Measurements from ENCODE around the gene RAB3GAP2. TPM values are rescaled to one million over a fixed set of nuclear protein-coding genes. Genes with fewer than 3 reads are reported as not detected.
"Not testable (repeated sequence)": the region's sequence is repeated elsewhere in the genome, so short reads cannot be mapped to it uniquely, and the experiment has no call there.

The RAB3GAP2 gene
- polyA plus RNA-seq, 3 donors from 2014 or later, result 12.0 to 33.8 (median 18.6) TPM

- Mint-ChIP-seq H3K4me3 (no peak overlapping the region), H3K4me1 (no peaks in the 10 kb centered on the region), H3K27ac (no peak overlapping the region), H3K36me3 (peaks cover 7 to 17% (median 9%) of the 10 kb centered on the region in 3 donors), H3K9me3 (no peaks in the 10 kb centered on the region), H3K27me3 (ENCODE audit: low read depth in 3 of 3) (no peaks in the 10 kb centered on the region)
- DNase-seq, result no peak
Observed at GRCh38 chr1:220195701-220196100, 76.6 kb downstream of the RAB3GAP2 start.

- no peak overlapping the region for H3K27ac Mint-ChIP-seq
- H3K4me1 Mint-ChIP-seq, result no peaks in the 10 kb centered on the region
- H3K27me3 Mint-ChIP-seq (ENCODE audit: low read depth in 3 of 3), result no peaks in the 10 kb centered on the region
- H3K9me3 Mint-ChIP-seq, result no peaks in the 10 kb centered on the region
- H3K36me3 Mint-ChIP-seq, result peaks cover 19 to 35% (median 30%) of the 10 kb centered on the region in 3 donors
- peak in 1 of 3 donors; percentile 8 for DNase-seq
- H3K4me3 Mint-ChIP-seq, result no peak overlapping the region
Observed at GRCh38 chr1:220189750-220190347, 82.4 kb downstream of the RAB3GAP2 start.

GRCh38 chr1:220188538-220188937 is 83.7 kb downstream of the RAB3GAP2 start:
- DNase-seq, result no peak
- peaks cover 21 to 35% (median 30%) of the 10 kb centered on the region in 3 donors for H3K36me3 Mint-ChIP-seq
- no peaks in the 10 kb centered on the region for H3K4me1 Mint-ChIP-seq
- no peak overlapping the region for H3K27ac Mint-ChIP-seq
- H3K9me3 Mint-ChIP-seq, result no peaks in the 10 kb centered on the region
- H3K4me3 Mint-ChIP-seq, result no peak overlapping the region
- H3K27me3 Mint-ChIP-seq (ENCODE audit: low read depth in 3 of 3), result no peaks in the 10 kb centered on the region

GRCh38 chr1:220186752-220187151 is 85.5 kb downstream of the RAB3GAP2 start:
- peaks cover 23 to 30% (median 24%) of the 10 kb centered on the region in 3 donors for H3K36me3 Mint-ChIP-seq
- H3K4me1 Mint-ChIP-seq, result no peaks in the 10 kb centered on the region
- no peaks in the 10 kb centered on the region for H3K27me3 Mint-ChIP-seq (ENCODE audit: low read depth in 3 of 3)
- no peak overlapping the region for H3K4me3 Mint-ChIP-seq
- H3K9me3 Mint-ChIP-seq, result no peaks in the 10 kb centered on the region
- DNase-seq, result no peak
- no peak overlapping the region for H3K27ac Mint-ChIP-seq

- Mint-ChIP-seq H3K4me3 (no peak overlapping the region), H3K27me3 (ENCODE audit: low read depth in 3 of 3) (no peaks in the 10 kb centered on the region), H3K9me3 (no peaks in the 10 kb centered on the region), H3K4me1 (no peaks in the 10 kb centered on the region), H3K27ac (no peak overlapping the region), H3K36me3 (peaks cover 28 to 42% (median 30%) of the 10 kb centered on the region in 3 donors)
- no peak for DNase-seq
Observed at GRCh38 chr1:220184506-220184905, 87.7 kb downstream of the RAB3GAP2 start.

- peaks cover 31 to 44% (median 33%) of the 10 kb centered on the region in 3 donors for H3K36me3 Mint-ChIP-seq
- H3K4me3 Mint-ChIP-seq, result no peak overlapping the region
- peaks cover 0 to 1% (median 0%) of the 10 kb centered on the region in 3 donors for H3K27me3 Mint-ChIP-seq (ENCODE audit: low read depth in 3 of 3)
Observed at GRCh38 chr1:220182656-220183055, 89.6 kb downstream of the RAB3GAP2 start.

GRCh38 chr1:220182111-220182510 is 90.1 kb downstream of the RAB3GAP2 start:
- H3K4me1 Mint-ChIP-seq, result peaks cover 0 to 7% of the 10 kb centered on the region in 2 donors
- no peak for DNase-seq
- no peaks in the 10 kb centered on the region for H3K9me3 Mint-ChIP-seq
- H3K27me3 Mint-ChIP-seq (ENCODE audit: low read depth in 3 of 3), result peaks cover 0 to 1% (median 0%) of the 10 kb centered on the region in 3 donors
- peaks cover 29 to 46% (median 35%) of the 10 kb centered on the region in 3 donors for H3K36me3 Mint-ChIP-seq
- H3K27ac Mint-ChIP-seq, result peak overlapping the region in 1 of 6 donors; percentile 24
- H3K4me3 Mint-ChIP-seq, result no peak overlapping the region

More at GRCh38 chr1:220182656-220183055, 89.6 kb downstream of the RAB3GAP2 start:
- no peaks in the 10 kb centered on the region for H3K9me3 Mint-ChIP-seq
- peaks cover 0 to 2% of the 10 kb centered on the region in 2 donors for H3K4me1 Mint-ChIP-seq
- no peak for DNase-seq
- peak overlapping the region in 1 of 6 donors; percentile 1 for H3K27ac Mint-ChIP-seq

GRCh38 chr1:220176540-220176939 is 95.7 kb downstream of the RAB3GAP2 start:
- Mint-ChIP-seq H3K4me1 (peaks cover 0 to 13% of the 10 kb centered on the region in 2 donors), H3K27ac (no peak overlapping the region), H3K36me3 (peaks cover 37 to 68% (median 50%) of the 10 kb centered on the region in 3 donors), H3K27me3 (ENCODE audit: low read depth in 3 of 3) (peaks cover 0 to 3% (median 1%) of the 10 kb centered on the region in 3 donors), H3K4me3 (no peak overlapping the region), H3K9me3 (no peaks in the 10 kb centered on the region)
- DNase-seq, result no peak

GRCh38 chr1:220170836-220171526 is 101.3 kb downstream of the RAB3GAP2 start:
- no peak overlapping the region for H3K4me3 Mint-ChIP-seq
- H3K36me3 Mint-ChIP-seq, result peaks cover 41 to 72% (median 47%) of the 10 kb centered on the region in 3 donors
- peaks cover 0 to 4% of the 10 kb centered on the region in 2 donors for H3K4me1 Mint-ChIP-seq
- H3K9me3 Mint-ChIP-seq, result no peaks in the 10 kb centered on the region
- H3K27ac Mint-ChIP-seq, result peak overlapping the region in 1 of 6 donors; percentile 13
- no peak for DNase-seq
- H3K27me3 Mint-ChIP-seq (ENCODE audit: low read depth in 3 of 3), result peaks cover 0 to 3% (median 0%) of the 10 kb centered on the region in 3 donors

- not testable (repeated sequence) for H3K4me1 Mint-ChIP-seq; H3K27me3 Mint-ChIP-seq (ENCODE audit: low read depth in 3 of 3); H3K9me3 Mint-ChIP-seq; H3K27ac Mint-ChIP-seq; H3K4me3 Mint-ChIP-seq; DNase-seq
- peaks cover 37 to 73% (median 43%) of the 10 kb centered on the region in 3 donors for H3K36me3 Mint-ChIP-seq
Observed at GRCh38 chr1:220169887-220170286, 102.4 kb downstream of the RAB3GAP2 start.

- Mint-ChIP-seq H3K27me3 (ENCODE audit: low read depth in 3 of 3) (peaks cover 0 to 2% (median 0%) of the 10 kb centered on the region in 3 donors), H3K9me3 (no peaks in the 10 kb centered on the region), H3K4me1 (no peaks in the 10 kb centered on the region), H3K36me3 (peaks cover 35 to 53% (median 38%) of the 10 kb centered on the region in 3 donors), H3K4me3 (no peak overlapping the region), H3K27ac (no peak overlapping the region)
- DNase-seq, result no peak
Observed at GRCh38 chr1:220166853-220167252, 105.4 kb downstream of the RAB3GAP2 start.

GRCh38 chr1:220164517-220164916 is 107.7 kb downstream of the RAB3GAP2 start:
- no peak for DNase-seq
- Mint-ChIP-seq H3K27ac (no peak overlapping the region), H3K36me3 (peaks cover 24 to 39% (median 32%) of the 10 kb centered on the region in 3 donors)

GRCh38 chr1:220164116-220164515 is 108.1 kb downstream of the RAB3GAP2 start:
- H3K36me3 Mint-ChIP-seq, result peaks cover 20 to 35% (median 28%) of the 10 kb centered on the region in 3 donors
- no peaks in the 10 kb centered on the region for H3K27me3 Mint-ChIP-seq (ENCODE audit: low read depth in 3 of 3)
- no peak overlapping the region for H3K27ac Mint-ChIP-seq
- no peaks in the 10 kb centered on the region for H3K9me3 Mint-ChIP-seq
- DNase-seq, result no peak
- H3K4me1 Mint-ChIP-seq, result no peaks in the 10 kb centered on the region
- H3K4me3 Mint-ChIP-seq, result no peak overlapping the region

More at GRCh38 chr1:220164517-220164916, 107.7 kb downstream of the RAB3GAP2 start:
- Mint-ChIP-seq H3K4me1 (no peaks in the 10 kb centered on the region), H3K27me3 (ENCODE audit: low read depth in 3 of 3) (no peaks in the 10 kb centered on the region), H3K9me3 (no peaks in the 10 kb centered on the region), H3K4me3 (no peak overlapping the region)

- H3K27ac Mint-ChIP-seq, result no peak overlapping the region
- peaks cover 28 to 39% (median 36%) of the 10 kb centered on the region in 3 donors for H3K36me3 Mint-ChIP-seq
- H3K4me1 Mint-ChIP-seq, result peaks cover 19 to 26% of the 10 kb centered on the region in 2 donors
- no peak overlapping the region for H3K4me3 Mint-ChIP-seq
- no peaks in the 10 kb centered on the region for H3K9me3 Mint-ChIP-seq
- no peaks in the 10 kb centered on the region for H3K27me3 Mint-ChIP-seq (ENCODE audit: low read depth in 3 of 3)
- DNase-seq, result no peak
Observed at GRCh38 chr1:220160027-220160426, 112.2 kb downstream of the RAB3GAP2 start.
